ENCODE measurements around the gene NDUFS7.

NDUFS7 gene

GRCh38 chr19:1386945-1387683, 3.4 kb downstream of the NDUFS7 start:
- H3K14ac ChIP-seq (ENCODE audit: low read length) = no peak overlapping the region
- H2BK5ac ChIP-seq (ENCODE audit: low read depth, low read length, poor library complexity) = no peak overlapping the region
- no peak overlapping the region for H4K12ac ChIP-seq (ENCODE audit: low read depth, low read length)
- no peak overlapping the region for H2BK120ac ChIP-seq (ENCODE audit: insufficient read depth, low read length, poor library complexity)
- H3K4ac ChIP-seq (ENCODE audit: low read depth, low read length) = no peak overlapping the region
- WGBS (ENCODE audit: extremely low coverage, insufficient coverage, insufficient read length) = no CpG with 5 or more reads among the region's 39 CpGs
- peaks cover 0 to 2% of the 10 kb centered on the region in 2 experiments for H3K4me1 ChIP-seq (ENCODE audit: control insufficient read depth in 1 of 2, insufficient read depth in 2 of 2, low read length in 2 of 2)
- no peaks in the 10 kb centered on the region for H3K27me3 ChIP-seq (ENCODE audit: insufficient read depth, low read length)
- H3K4me3 ChIP-seq (ENCODE audit: low read depth, low read length) = no peak overlapping the region
- no peak overlapping the region for H4K8ac ChIP-seq (ENCODE audit: low read depth, low read length)
- peaks cover 7% of the 10 kb centered on the region for H3K79me1 ChIP-seq (ENCODE audit: low read length)
- no peak overlapping the region for H2AK5ac ChIP-seq (ENCODE audit: low read length)
- DNase-seq = no peak
- H4K91ac ChIP-seq (ENCODE audit: low read depth, low read length) = no peak overlapping the region
- H3K79me2 ChIP-seq (ENCODE audit: control insufficient read depth, insufficient read depth, low read length, poor library complexity) = peaks cover 7% of the 10 kb centered on the region
- H3K4me2 ChIP-seq (ENCODE audit: low read length) = no peak overlapping the region
- no peak overlapping the region for H2AFZ ChIP-seq (ENCODE audit: insufficient read depth, low read length, poor library complexity)
- no peak overlapping the region for H3K27ac ChIP-seq (ENCODE audit: low read depth, low read length)
- H3K36me3 ChIP-seq (ENCODE audit: control insufficient read depth in 1 of 2, insufficient read depth in 2 of 2, low read length in 2 of 2) = peaks cover 18 to 29% of the 10 kb centered on the region in 2 experiments
- H3K23ac ChIP-seq (ENCODE audit: low read length) = no peak overlapping the region
- H3K18ac ChIP-seq (ENCODE audit: low read length) = no peak overlapping the region
- no peak overlapping the region for H2BK12ac ChIP-seq (ENCODE audit: low read length)
- no peak overlapping the region for H3K9ac ChIP-seq (ENCODE audit: low read length)
- peaks cover 8% of the 10 kb centered on the region for H3K9me3 ChIP-seq (ENCODE audit: insufficient read depth, low read depth, low read length)

GRCh38 chr19:1387684-1388636, 4.3 kb downstream of the NDUFS7 start:
- H3K4me1 ChIP-seq (ENCODE audit: control insufficient read depth in 1 of 2, insufficient read depth in 2 of 2, low read length in 2 of 2) = peaks cover 0 to 2% of the 10 kb centered on the region in 2 experiments
- peaks cover 8% of the 10 kb centered on the region for H3K9me3 ChIP-seq (ENCODE audit: insufficient read depth, low read depth, low read length)
- H2AFZ ChIP-seq (ENCODE audit: insufficient read depth, low read length, poor library complexity) = no peak overlapping the region
- no peak overlapping the region for H4K91ac ChIP-seq (ENCODE audit: low read depth, low read length)
- peaks cover 7% of the 10 kb centered on the region for H3K79me2 ChIP-seq (ENCODE audit: control insufficient read depth, insufficient read depth, low read length, poor library complexity)
- no peak overlapping the region for H3K4ac ChIP-seq (ENCODE audit: low read depth, low read length)
- H3K27ac ChIP-seq (ENCODE audit: low read depth, low read length) = no peak overlapping the region
- H3K9ac ChIP-seq (ENCODE audit: low read length) = no peak overlapping the region
- H3K18ac ChIP-seq (ENCODE audit: low read length) = no peak overlapping the region
- no peak overlapping the region for H2BK120ac ChIP-seq (ENCODE audit: insufficient read depth, low read length, poor library complexity)
- no peak overlapping the region for H4K8ac ChIP-seq (ENCODE audit: low read depth, low read length)
- H3K14ac ChIP-seq (ENCODE audit: low read length) = no peak overlapping the region
- no CpG with 5 or more reads among the region's 45 CpGs for WGBS (ENCODE audit: extremely low coverage, insufficient coverage, insufficient read length)
- peaks cover 7% of the 10 kb centered on the region for H3K79me1 ChIP-seq (ENCODE audit: low read length)
- H3K36me3 ChIP-seq (ENCODE audit: control insufficient read depth in 1 of 2, insufficient read depth in 2 of 2, low read length in 2 of 2) = peaks cover 27 to 36% of the 10 kb centered on the region in 2 experiments
- no peak overlapping the region for H3K23ac ChIP-seq (ENCODE audit: low read length)
- H2AK5ac ChIP-seq (ENCODE audit: low read length) = no peak overlapping the region
- DNase-seq = no peak
- no peak overlapping the region for H2BK5ac ChIP-seq (ENCODE audit: low read depth, low read length, poor library complexity)
- H3K4me3 ChIP-seq (ENCODE audit: low read depth, low read length) = peak overlapping the region; percentile 42
- H4K12ac ChIP-seq (ENCODE audit: low read depth, low read length) = no peak overlapping the region
- no peaks in the 10 kb centered on the region for H3K27me3 ChIP-seq (ENCODE audit: insufficient read depth, low read length)
- no peak overlapping the region for H2BK12ac ChIP-seq (ENCODE audit: low read length)
- H3K4me2 ChIP-seq (ENCODE audit: low read length) = no peak overlapping the region

- Histone ChIP-seq H3K4ac (ENCODE audit: low read depth, low read length) (no peak overlapping the region), H2BK5ac (ENCODE audit: low read depth, low read length, poor library complexity) (no peak overlapping the region), H2BK120ac (ENCODE audit: insufficient read depth, low read length, poor library complexity) (no peak overlapping the region), H3K27me3 (ENCODE audit: insufficient read depth, low read length) (no peaks in the 10 kb centered on the region), H2BK12ac (ENCODE audit: low read length) (no peak overlapping the region), H3K18ac (ENCODE audit: low read length) (no peak overlapping the region), H3K9me3 (ENCODE audit: insufficient read depth, low read depth, low read length) (peaks cover 8% of the 10 kb centered on the region), H3K9ac (ENCODE audit: low read length) (no peak overlapping the region), H3K4me3 (ENCODE audit: low read depth, low read length) (peak overlapping the region; percentile 42), H2AFZ (ENCODE audit: insufficient read depth, low read length, poor library complexity) (no peak overlapping the region), H4K12ac (ENCODE audit: low read depth, low read length) (no peak overlapping the region), H3K23ac (ENCODE audit: low read length) (no peak overlapping the region), H3K4me2 (ENCODE audit: low read length) (no peak overlapping the region), H3K4me1 (ENCODE audit: control insufficient read depth in 1 of 2, insufficient read depth in 2 of 2, low read length in 2 of 2) (peaks cover 0 to 2% of the 10 kb centered on the region in 2 experiments), H2AK5ac (ENCODE audit: low read length) (no peak overlapping the region), H3K27ac (ENCODE audit: low read depth, low read length) (no peak overlapping the region), H3K36me3 (ENCODE audit: control insufficient read depth in 1 of 2, insufficient read depth in 2 of 2, low read length in 2 of 2) (peaks cover 30 to 41% of the 10 kb centered on the region in 2 experiments), H3K14ac (ENCODE audit: low read length) (no peak overlapping the region), H4K8ac (ENCODE audit: low read depth, low read length) (no peak overlapping the region), H3K79me1 (ENCODE audit: low read length) (peaks cover 5% of the 10 kb centered on the region), H4K91ac (ENCODE audit: low read depth, low read length) (no peak overlapping the region), H3K79me2 (ENCODE audit: control insufficient read depth, insufficient read depth, low read length, poor library complexity) (peaks cover 5% of the 10 kb centered on the region)
- no peak for DNase-seq
- WGBS (ENCODE audit: extremely low coverage, insufficient coverage, insufficient read length) = no CpG with 5 or more reads among the region's 17 CpGs
These were observed 4.9 kb downstream of the NDUFS7 start for GRCh38 chr19:1388637-1389026.

GRCh38 chr19:1389033-1389940, 5.6 kb downstream of the NDUFS7 start:
- H2BK5ac ChIP-seq (ENCODE audit: low read depth, low read length, poor library complexity) = no peak overlapping the region
- H2BK120ac ChIP-seq (ENCODE audit: insufficient read depth, low read length, poor library complexity) = no peak overlapping the region
- no peak overlapping the region for H3K4me3 ChIP-seq (ENCODE audit: low read depth, low read length)
- no peak overlapping the region for H4K12ac ChIP-seq (ENCODE audit: low read depth, low read length)
- no peak overlapping the region for H3K18ac ChIP-seq (ENCODE audit: low read length)
- H3K36me3 ChIP-seq (ENCODE audit: control insufficient read depth in 1 of 2, insufficient read depth in 2 of 2, low read length in 2 of 2) = peaks cover 30 to 41% of the 10 kb centered on the region in 2 experiments
- no peaks in the 10 kb centered on the region for H3K79me1 ChIP-seq (ENCODE audit: low read length)
- H2AFZ ChIP-seq (ENCODE audit: insufficient read depth, low read length, poor library complexity) = no peak overlapping the region
- no peaks in the 10 kb centered on the region for H3K79me2 ChIP-seq (ENCODE audit: control insufficient read depth, insufficient read depth, low read length, poor library complexity)
- no peak overlapping the region for H3K23ac ChIP-seq (ENCODE audit: low read length)
- no peak overlapping the region for H3K14ac ChIP-seq (ENCODE audit: low read length)
- no CpG with 5 or more reads among the region's 39 CpGs for WGBS (ENCODE audit: extremely low coverage, insufficient coverage, insufficient read length)
- H4K8ac ChIP-seq (ENCODE audit: low read depth, low read length) = no peak overlapping the region
- H3K4ac ChIP-seq (ENCODE audit: low read depth, low read length) = no peak overlapping the region
- H3K27me3 ChIP-seq (ENCODE audit: insufficient read depth, low read length) = no peaks in the 10 kb centered on the region
- no peak overlapping the region for H3K4me2 ChIP-seq (ENCODE audit: low read length)
- no peak for DNase-seq
- H2AK5ac ChIP-seq (ENCODE audit: low read length) = no peak overlapping the region
- no peak overlapping the region for H2BK12ac ChIP-seq (ENCODE audit: low read length)
- peaks cover 8% of the 10 kb centered on the region for H3K9me3 ChIP-seq (ENCODE audit: insufficient read depth, low read depth, low read length)
- no peak overlapping the region for H3K27ac ChIP-seq (ENCODE audit: low read depth, low read length)
- no peak overlapping the region for H3K9ac ChIP-seq (ENCODE audit: low read length)
- no peak overlapping the region for H4K91ac ChIP-seq (ENCODE audit: low read depth, low read length)
- H3K4me1 ChIP-seq (ENCODE audit: control insufficient read depth in 1 of 2, insufficient read depth in 2 of 2, low read length in 2 of 2) = peaks cover 0 to 2% of the 10 kb centered on the region in 2 experiments
